Measurements from ENCODE around the gene MPDU1. TPM values are rescaled to one million over a fixed set of nuclear protein-coding genes. Genes with fewer than 3 reads are reported as not detected.

Gene MPDU1
- total RNA-seq, 1 experiment from 2014 or later = 50.9 TPM

DNA sequence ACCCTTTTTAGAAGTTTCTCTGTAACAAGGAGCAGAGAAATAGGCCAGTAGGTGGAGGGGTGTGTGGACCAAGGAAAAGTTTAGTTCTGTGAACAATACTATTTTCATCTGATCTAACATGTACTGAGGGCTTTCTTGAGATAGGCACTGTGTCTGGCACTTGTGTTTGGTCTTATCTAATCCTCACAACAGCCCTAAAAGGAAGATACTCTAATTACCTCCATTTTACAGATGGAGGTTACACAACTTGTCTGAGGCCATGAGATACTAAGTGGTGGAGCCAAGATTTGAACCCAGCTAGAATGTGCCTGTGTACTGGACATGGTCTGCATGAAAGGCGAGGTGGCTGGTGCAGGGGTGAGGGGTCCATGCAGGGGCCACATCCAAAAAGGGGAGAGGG is 30.3 kb upstream of the MPDU1 start:
- Histone ChIP-seq H3K9me3 (ENCODE audit: control insufficient read depth in 1 of 2, insufficient read depth in 1 of 2, low read depth in 1 of 2, low read length in 2 of 2) (no peaks in the 10 kb centered on the region), H3K36me3 (ENCODE audit: control insufficient read depth in 1 of 2, insufficient read depth in 2 of 2, low read length in 2 of 2) (no peaks in the 10 kb centered on the region), H3K9me2 (ENCODE audit: insufficient read depth) (no peaks in the 10 kb centered on the region), H3K4me1 (ENCODE audit: control insufficient read depth in 1 of 2, insufficient read depth in 2 of 2, low read length in 2 of 2) (peaks cover 3 to 23% of the 10 kb centered on the region in 2 experiments; a peak in 3 of 4 replicates), H2AFZ (ENCODE audit: low read depth, low read length, poor library complexity, severe bottlenecking) (no peak overlapping the region), H3K4me2 (ENCODE audit: low read length) (no peak overlapping the region), H3K27me3 (ENCODE audit: insufficient read depth, low read length) (no peaks in the 10 kb centered on the region), H3K4me3 (replicated peaks in 1 of 2; ENCODE audit: low read depth in 1 of 2, low read length in 2 of 2) (no peak overlapping the region), H4K20me1 (ENCODE audit: insufficient read depth) (no peaks in the 10 kb centered on the region), H3K27ac (ENCODE audit: low read depth, low read length) (no peak overlapping the region), H3K79me2 (ENCODE audit: insufficient read depth, low read length) (no peaks in the 10 kb centered on the region), H3K9ac (ENCODE audit: low read length) (no peak overlapping the region)
- intact Hi-C loops (cut with micrococcal nuclease) = no loop called here
- ChIA-PET POLR2A (no interaction called here), RAD21 (ENCODE audit: low non-redundant PET in 1 of 2, low total read pairs in 2 of 2, uncharacterized antibody in 2 of 2, unreplicated experiment in 2 of 2) (no interaction called here), CTCF (no interaction called here)
- DNase-seq (ENCODE audit: low read depth, low spot score) = no peak
- no TSS peak for BruUV-seq (replicated peaks)
- ATAC-seq = no peak
- TF ChIP-seq, protein P1, sequence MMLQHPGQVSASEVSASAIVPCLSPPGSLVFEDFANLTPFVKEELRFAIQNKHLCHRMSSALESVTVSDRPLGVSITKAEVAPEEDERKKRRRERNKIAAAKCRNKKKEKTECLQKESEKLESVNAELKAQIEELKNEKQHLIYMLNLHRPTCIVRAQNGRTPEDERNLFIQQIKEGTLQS (IDR thresholded peaks at IDR 0.05) = no peak

DNA sequence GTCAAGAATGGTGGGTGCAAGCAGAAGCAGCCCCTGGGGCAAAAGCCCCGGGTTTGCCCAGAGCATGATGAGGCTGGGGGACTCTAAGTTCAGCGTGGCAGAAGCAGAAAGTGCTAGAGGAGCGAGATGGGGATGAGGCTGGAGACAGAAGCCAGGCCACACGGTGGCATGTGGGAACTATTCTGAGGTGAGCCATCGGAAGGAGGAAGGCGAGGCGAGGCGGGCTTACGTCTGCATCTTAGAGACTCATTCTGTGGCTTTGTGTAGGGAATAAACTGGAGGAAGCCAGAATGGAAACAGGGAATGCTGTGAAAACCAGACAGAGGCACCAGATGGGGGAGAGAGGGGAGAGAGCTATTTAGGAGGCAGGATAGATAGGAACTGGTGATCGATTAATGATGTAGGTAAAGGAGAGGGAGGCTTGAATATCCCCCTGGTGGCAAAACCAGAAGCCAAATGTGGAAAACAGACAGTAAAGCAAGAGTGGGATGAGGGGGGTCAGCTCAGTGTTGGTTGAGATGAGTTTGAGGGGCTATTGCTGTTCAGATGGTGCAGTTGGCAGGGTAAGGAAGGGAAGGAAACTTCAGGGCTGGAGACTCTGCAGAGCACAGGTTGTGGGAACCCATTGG is 28.2 kb upstream of the MPDU1 start:
- H3K4me1 ChIP-seq (ENCODE audit: control insufficient read depth in 1 of 2, insufficient read depth in 2 of 2, low read length in 2 of 2) = peaks cover 17 to 31% of the 10 kb centered on the region in 2 experiments
- BruUV-seq (replicated peaks) = no TSS peak
- H2AFZ ChIP-seq (ENCODE audit: low read depth, low read length, poor library complexity, severe bottlenecking) = no peak overlapping the region
- RAD21 ChIA-PET (ENCODE audit: low non-redundant PET in 1 of 2, low total read pairs in 2 of 2, uncharacterized antibody in 2 of 2, unreplicated experiment in 2 of 2) = no interaction called here
- TF ChIP-seq SRF (IDR thresholded peaks at IDR 0.05; ENCODE audit: low read depth) (no peak), CEBPB (IDR thresholded peaks at IDR 0.05; ENCODE audit: low read depth) (no peak), ELF1 (IDR thresholded peaks at IDR 0.05; ENCODE audit: borderline replicate concordance, low read depth) (no peak), ZFX (IDR thresholded peaks at IDR 0.05) (no peak), JUND (IDR thresholded peaks at IDR 0.05) (no peak), SIN3A (IDR thresholded peaks at IDR 0.05; ENCODE audit: low read depth) (no peak), POLR2A (IDR thresholded peaks at IDR 0.05; ENCODE audit: borderline replicate concordance, extremely low read depth, insufficient read depth, insufficient read length) (no peak), ZNF274 (IDR thresholded peaks at IDR 0.05; ENCODE audit: low read depth, low read length) (no peak)
- TF ChIP-seq, protein P2, sequence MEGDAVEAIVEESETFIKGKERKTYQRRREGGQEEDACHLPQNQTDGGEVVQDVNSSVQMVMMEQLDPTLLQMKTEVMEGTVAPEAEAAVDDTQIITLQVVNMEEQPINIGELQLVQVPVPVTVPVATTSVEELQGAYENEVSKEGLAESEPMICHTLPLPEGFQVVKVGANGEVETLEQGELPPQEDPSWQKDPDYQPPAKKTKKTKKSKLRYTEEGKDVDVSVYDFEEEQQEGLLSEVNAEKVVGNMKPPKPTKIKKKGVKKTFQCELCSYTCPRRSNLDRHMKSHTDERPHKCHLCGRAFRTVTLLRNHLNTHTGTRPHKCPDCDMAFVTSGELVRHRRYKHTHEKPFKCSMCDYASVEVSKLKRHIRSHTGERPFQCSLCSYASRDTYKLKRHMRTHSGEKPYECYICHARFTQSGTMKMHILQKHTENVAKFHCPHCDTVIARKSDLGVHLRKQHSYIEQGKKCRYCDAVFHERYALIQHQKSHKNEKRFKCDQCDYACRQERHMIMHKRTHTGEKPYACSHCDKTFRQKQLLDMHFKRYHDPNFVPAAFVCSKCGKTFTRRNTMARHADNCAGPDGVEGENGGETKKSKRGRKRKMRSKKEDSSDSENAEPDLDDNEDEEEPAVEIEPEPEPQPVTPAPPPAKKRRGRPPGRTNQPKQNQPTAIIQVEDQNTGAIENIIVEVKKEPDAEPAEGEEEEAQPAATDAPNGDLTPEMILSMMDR (IDR thresholded peaks at IDR 0.05 in 2 of 3, conservative IDR thresholded peaks at IDR 0.05 in 1 of 3; ENCODE audit: borderline replicate concordance in 1 of 3, insufficient read depth in 1 of 3, low read depth in 2 of 3, low read length in 2 of 3) = no peak; a peak in 1 of 6 replicates
- intact Hi-C loops (cut with micrococcal nuclease) = no loop called here
- POLR2A ChIA-PET = no interaction called here
- H3K36me3 ChIP-seq (ENCODE audit: control insufficient read depth in 1 of 2, insufficient read depth in 2 of 2, low read length in 2 of 2) = no peaks in the 10 kb centered on the region
- H3K9ac ChIP-seq (ENCODE audit: low read length) = no peak overlapping the region
- no peaks in the 10 kb centered on the region for H3K9me3 ChIP-seq (ENCODE audit: control insufficient read depth in 1 of 2, insufficient read depth in 1 of 2, low read depth in 1 of 2, low read length in 2 of 2)
- H3K4me3 ChIP-seq (replicated peaks in 1 of 2; ENCODE audit: low read depth in 1 of 2, low read length in 2 of 2) = no peak overlapping the region
- no peak overlapping the region for H3K27ac ChIP-seq (ENCODE audit: low read depth, low read length)
- no peaks in the 10 kb centered on the region for H4K20me1 ChIP-seq (ENCODE audit: insufficient read depth)
- DNase-seq (ENCODE audit: low read depth, low spot score) (no peak), ATAC-seq (no peak)
- CTCF ChIA-PET = no interaction called here
- no peaks in the 10 kb centered on the region for H3K79me2 ChIP-seq (ENCODE audit: insufficient read depth, low read length)
- H3K9me2 ChIP-seq (ENCODE audit: insufficient read depth) = no peaks in the 10 kb centered on the region
- no peaks in the 10 kb centered on the region for H3K27me3 ChIP-seq (ENCODE audit: insufficient read depth, low read length)
- H3K4me2 ChIP-seq (ENCODE audit: low read length) = no peak overlapping the region

Data from HCT116 (cell line).